HepG2 (cell line): ENCODE data around the gene FSIP1.

Experiments
- KDM1A ChIP-seq: IDR thresholded peaks from 2 replicates; pipeline ENCODE4 v1.6.1; 2016; ENCODE audit warnings: missing compliant biosample characterization
- MED8 ChIP-seq: sonication (generic); formaldehyde crosslinking; IDR thresholded peaks from 2 replicates; pipeline ENCODE4 v1.8.1; 2023; ENCODE audit warnings: mild to moderate bottlenecking, missing genetic modification reagents; ENCODE audit not compliant: insufficient replicate concordance
- PHF8 ChIP-seq: sonication (generic); formaldehyde crosslinking; IDR thresholded peaks from 2 replicates; pipeline ENCODE4 v1.5.0; 2020; ENCODE audit warnings: missing genetic modification reagents
- RBAK ChIP-seq: sonication (generic); formaldehyde crosslinking; IDR thresholded peaks from 2 replicates; pipeline ENCODE4 v1.5.1; 2020; ENCODE audit warnings: mild to moderate bottlenecking, missing genetic modification reagents
- ZBTB1 ChIP-seq: sonication (generic); formaldehyde crosslinking; IDR thresholded peaks from 2 replicates; pipeline ENCODE4 v1.4.0; 2020; ENCODE audit warnings: missing genetic modification reagents, borderline replicate concordance
- ZFP36L2 ChIP-seq: sonication (generic); formaldehyde crosslinking; IDR thresholded peaks from 2 replicates; pipeline ENCODE4 v1.4.0; 2020; ENCODE audit warnings: missing genetic modification reagents

- TF ChIP-seq MED8 (CRISPR knock-in tag) (no peak), PHF8 (CRISPR knock-in tag) (no peak), ZFP36L2 (no peak), KDM1A (CRISPR knock-in tag) (no peak), ZBTB1 (CRISPR knock-in tag) (no peak), RBAK (CRISPR knock-in tag) (no peak)
These were observed 706 bp downstream of the FSIP1 start for GRCh38 chr15:39781967-39782302.
